Thyroid gland (tissue), 4 donors: Measurements from ENCODE around the gene DCLK3. TPM values are rescaled to one million over a fixed set of nuclear protein-coding genes. Genes with fewer than 3 reads are reported as not detected.

ENCODE experiments used
- DNase-seq, 2 donors: peaks; one replicate each; pipeline ENCODE4 v3.0.0-alpha.2; 2019
- H3K27ac ChIP-seq, 3 donors: fragments of 200-600 bp; sonication (generic); 1 replicate in 2 of 3; 2 replicates in 1 of 3; pipeline ENCODE4 v1.5.1; 2016 to 2019; ENCODE audit warnings: mild to moderate bottlenecking in 1 of 3, moderate library complexity in 1 of 3
- H3K27me3 ChIP-seq: fragments of 200-600 bp; sonication (generic); one replicate; pipeline ENCODE4 v1.5.1; 2019
- H3K36me3 ChIP-seq, 2 donors: fragments of 200-600 bp; sonication (generic); one replicate each; pipeline ENCODE4 v1.5.1; 2016 to 2019
- H3K4me1 ChIP-seq, 2 donors: fragments of 200-600 bp; sonication (generic); one replicate each; pipeline ENCODE4 v1.5.1; 2017 to 2019
- H3K4me3 ChIP-seq, 3 donors: fragments of 200-600 bp; sonication (generic); replicated peaks in 1 of 3; 1 replicate in 2 of 3; 2 replicates in 1 of 3; pipeline ENCODE4 v1.5.1; 2016; ENCODE audit warnings: mild to moderate bottlenecking in 1 of 3
- H3K9me3 ChIP-seq: fragments of 200-600 bp; sonication (generic); one replicate; pipeline ENCODE4 v1.5.1; 2017
- POLR2A ChIP-seq, 2 donors: fragments of 450-650 bp; IDR thresholded peaks; one replicate each; pipeline ENCODE4 v1.6.1; 2017; ENCODE audit warnings: antibody characterized with exemption in 2 of 2, mild to moderate bottlenecking in 2 of 2, moderate library complexity in 1 of 2
- WGBS, 2 donors: methylation state at CpG; one replicate each; pipeline ENCODE4 v1.1.5; 2017; 5-methylcytosine and 5-hydroxymethylcytosine counted together
- intact Hi-C: fragments of 100-400 bp; cut with DNase I; formaldehyde crosslinking; loops from one replicate; pipeline ENCODE4 v1.15.1; 2023
- total RNA-seq, 4 donors: library from RNA; depleted of rRNA; stranded (reverse); fragments of >200 nt; gene quantifications; one replicate each; pipeline ENCODE4 v1.2.3, GENCODE V29; 2016
- TF ChIP-seq, protein P1 (sequence below), 6 experiments: fragments of 200-600 bp in 3 of 6; fragments of 450-650 bp in 3 of 6; sonication (generic) in 3 of 6; IDR thresholded peaks; one replicate each; pipeline ENCODE4 v1.5.1; 2016 to 2019; ENCODE audit warnings: antibody characterized with exemption in 6 of 6, mild to moderate bottlenecking in 2 of 6, inconsistent platforms in 1 of 6, moderate library complexity in 1 of 6

Gene DCLK3
- total RNA-seq, 4 donors from 2014 or later: 0.11 TPM; not detected in 3

DNA sequence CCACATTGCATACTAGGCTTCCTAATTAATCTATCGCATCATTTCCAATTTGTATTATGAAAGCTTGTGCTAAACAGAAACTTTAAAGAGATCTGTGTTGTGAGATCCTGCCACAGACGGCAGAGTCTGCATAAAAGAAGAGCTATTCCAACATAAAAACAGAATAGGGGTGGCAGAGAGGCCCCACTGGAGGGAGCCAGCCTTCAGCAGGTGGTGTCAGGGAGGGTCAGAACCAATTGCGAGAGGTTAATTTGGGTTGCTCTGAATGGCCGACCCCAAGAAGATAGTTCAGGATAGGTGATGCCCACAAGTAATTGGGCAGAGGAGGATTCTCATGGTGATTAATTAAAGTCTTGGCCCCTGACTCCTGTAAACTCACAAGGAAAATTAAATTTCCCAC, 74.8 kb downstream of the DCLK3 start:
- Histone ChIP-seq H3K4me1 (no peaks in the 10 kb centered on the region), H3K36me3 (no peaks in the 10 kb centered on the region), H3K9me3 (no peaks in the 10 kb centered on the region), H3K27me3 (no peaks in the 10 kb centered on the region), H3K27ac (no peak overlapping the region), H3K4me3 (no peak overlapping the region)
- TF ChIP-seq, protein P1, sequence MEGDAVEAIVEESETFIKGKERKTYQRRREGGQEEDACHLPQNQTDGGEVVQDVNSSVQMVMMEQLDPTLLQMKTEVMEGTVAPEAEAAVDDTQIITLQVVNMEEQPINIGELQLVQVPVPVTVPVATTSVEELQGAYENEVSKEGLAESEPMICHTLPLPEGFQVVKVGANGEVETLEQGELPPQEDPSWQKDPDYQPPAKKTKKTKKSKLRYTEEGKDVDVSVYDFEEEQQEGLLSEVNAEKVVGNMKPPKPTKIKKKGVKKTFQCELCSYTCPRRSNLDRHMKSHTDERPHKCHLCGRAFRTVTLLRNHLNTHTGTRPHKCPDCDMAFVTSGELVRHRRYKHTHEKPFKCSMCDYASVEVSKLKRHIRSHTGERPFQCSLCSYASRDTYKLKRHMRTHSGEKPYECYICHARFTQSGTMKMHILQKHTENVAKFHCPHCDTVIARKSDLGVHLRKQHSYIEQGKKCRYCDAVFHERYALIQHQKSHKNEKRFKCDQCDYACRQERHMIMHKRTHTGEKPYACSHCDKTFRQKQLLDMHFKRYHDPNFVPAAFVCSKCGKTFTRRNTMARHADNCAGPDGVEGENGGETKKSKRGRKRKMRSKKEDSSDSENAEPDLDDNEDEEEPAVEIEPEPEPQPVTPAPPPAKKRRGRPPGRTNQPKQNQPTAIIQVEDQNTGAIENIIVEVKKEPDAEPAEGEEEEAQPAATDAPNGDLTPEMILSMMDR (IDR thresholded peaks at IDR 0.05): no peak
- TF ChIP-seq POLR2A (IDR thresholded peaks at IDR 0.05): no peak
- 81 to 88% methylated on average over 4 of the region's 4 CpGs for WGBS, 2 donors
- no peak for DNase-seq
- intact Hi-C loops: no loop called here

DNA sequence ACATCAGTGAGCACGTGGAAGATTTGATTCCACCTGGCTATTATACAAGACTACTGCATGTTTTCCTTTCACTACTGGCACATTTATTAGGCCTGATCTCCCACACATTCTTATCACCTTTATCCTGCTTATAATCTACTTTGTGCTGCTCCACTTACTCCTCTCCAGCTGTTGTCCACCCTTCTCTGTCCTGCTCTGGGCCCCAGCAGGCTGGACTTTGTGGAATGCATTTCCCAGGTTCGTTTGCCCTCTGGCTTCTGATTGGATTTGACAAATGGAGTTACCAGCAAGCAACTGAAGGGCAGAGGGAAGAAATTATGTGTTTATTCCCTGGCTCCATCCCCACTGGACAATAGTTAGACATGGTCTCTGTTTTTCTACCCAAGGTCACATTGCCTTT, 75.5 kb downstream of the DCLK3 start:
- H3K4me1 ChIP-seq: no peaks in the 10 kb centered on the region
- TF ChIP-seq POLR2A (IDR thresholded peaks at IDR 0.05): no peak
- TF ChIP-seq, protein P1 (IDR thresholded peaks at IDR 0.05): no peak
- 67% methylated on average over 2 of the region's 2 CpGs for WGBS, 2 donors
- H3K36me3 ChIP-seq: no peaks in the 10 kb centered on the region
- no peaks in the 10 kb centered on the region for H3K9me3 ChIP-seq
- H3K27ac ChIP-seq: no peak overlapping the region
- no peak for DNase-seq
- intact Hi-C loops: no loop called here
- no peak overlapping the region for H3K4me3 ChIP-seq
- no peaks in the 10 kb centered on the region for H3K27me3 ChIP-seq

DNA sequence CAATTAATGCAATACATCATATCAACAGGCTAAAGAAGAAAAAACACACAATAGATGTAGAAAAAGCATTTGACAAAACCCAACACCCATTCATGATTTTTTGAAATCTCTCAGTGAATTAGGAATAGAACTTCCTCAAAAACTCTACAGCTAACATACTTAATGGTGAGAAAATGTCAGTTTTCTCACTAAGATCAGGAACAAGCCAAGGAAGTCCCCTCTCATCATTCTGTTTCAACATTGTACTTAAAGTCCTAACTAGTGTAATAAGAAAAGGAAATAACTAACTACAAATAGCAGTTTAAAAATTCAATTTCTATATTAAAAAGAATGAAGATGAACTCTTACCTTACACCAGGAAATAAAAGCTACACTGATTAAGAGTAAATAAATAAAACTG, 77.8 kb downstream of the DCLK3 start:
- Histone ChIP-seq H3K4me1 (no peaks in the 10 kb centered on the region), H3K27me3 (no peaks in the 10 kb centered on the region), H3K27ac (no peak overlapping the region), H3K9me3 (no peaks in the 10 kb centered on the region), H3K4me3 (no peak overlapping the region), H3K36me3 (no peaks in the 10 kb centered on the region)
- intact Hi-C loops: no loop called here
- TF ChIP-seq, protein P1 (IDR thresholded peaks at IDR 0.05): no peak
- TF ChIP-seq POLR2A (IDR thresholded peaks at IDR 0.05): no peak
- DNase-seq: no peak

DNA sequence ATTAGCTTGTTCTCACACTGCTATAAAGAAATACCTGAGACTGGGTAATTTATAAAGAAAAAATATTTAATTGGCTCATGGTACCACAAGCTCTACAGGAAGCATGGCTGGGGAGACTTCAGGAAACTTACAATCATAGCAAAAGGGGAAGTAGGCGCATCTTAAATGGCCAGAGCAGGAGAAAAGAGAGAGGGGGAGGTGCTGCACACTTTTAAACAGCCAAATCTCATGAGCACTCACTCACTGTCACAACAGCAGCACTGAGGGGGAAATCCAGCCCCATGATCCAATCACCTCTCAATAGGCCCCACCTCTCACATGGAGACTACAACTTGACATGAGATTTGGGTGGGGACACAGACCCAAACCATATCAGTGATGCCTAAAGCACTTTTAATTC, 82.5 kb downstream of the DCLK3 start:
- intact Hi-C loops: no loop called here
- DNase-seq: no peak
- Histone ChIP-seq H3K27ac (no peak overlapping the region), H3K4me3 (no peak overlapping the region), H3K4me1 (no peaks in the 10 kb centered on the region), H3K36me3 (no peaks in the 10 kb centered on the region), H3K27me3 (no peaks in the 10 kb centered on the region), H3K9me3 (no peaks in the 10 kb centered on the region)
- TF ChIP-seq, protein P1 (IDR thresholded peaks at IDR 0.05): no peak
- 91 to 97% methylated on average over 1 of the region's 1 CpG for WGBS, 2 donors

DNA sequence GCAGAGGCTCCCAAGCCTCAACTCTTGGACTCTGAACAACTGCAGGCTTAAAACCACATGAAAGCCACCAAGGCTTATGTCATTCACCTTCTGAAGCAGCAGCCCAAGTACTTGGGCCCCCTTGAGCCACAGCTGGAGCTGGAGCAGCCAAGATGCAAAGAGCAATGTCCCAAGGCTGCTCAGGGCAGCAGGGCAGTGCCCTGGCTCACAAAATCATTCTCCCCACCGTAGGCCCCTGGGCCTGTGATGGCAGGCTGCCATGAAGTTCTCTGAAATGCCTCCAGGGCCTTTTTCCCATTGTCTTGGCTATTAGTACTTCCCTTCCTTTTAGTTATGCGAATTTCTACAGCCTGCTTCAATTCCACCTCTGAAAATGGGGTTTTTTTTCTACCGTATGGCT, 83.4 kb downstream of the DCLK3 start:
- no peaks in the 10 kb centered on the region for H3K36me3 ChIP-seq
- no peak overlapping the region for H3K27ac ChIP-seq
- WGBS, 2 donors: 51 to 75% methylated on average over 3 of the region's 3 CpGs
- intact Hi-C loops: no loop called here
- TF ChIP-seq, protein P1 (IDR thresholded peaks at IDR 0.05): no peak
- TF ChIP-seq POLR2A (IDR thresholded peaks at IDR 0.05): no peak
- no peaks in the 10 kb centered on the region for H3K4me1 ChIP-seq
- no peak overlapping the region for H3K4me3 ChIP-seq
- no peaks in the 10 kb centered on the region for H3K9me3 ChIP-seq
- H3K27me3 ChIP-seq: no peaks in the 10 kb centered on the region
- DNase-seq: no peak
